Stimulated activated naive CD8-positive, alpha-beta T cell treated with anti-CD3 and anti-CD28 coated beads, Interleukin-15, Interleukin-2, amounts not matched to agents 100 U/mL and 50 U/mL, for 24 hours (primary cell): ENCODE data around the gene F11R.
"Not testable (repeated sequence)": the region's sequence is repeated elsewhere in the genome, so short reads cannot be mapped to it uniquely, and the experiment has no call there.

Source experiments
- ATAC-seq: fragments of 150-1000 bp; cut with Tn5 transposase; one replicate; pipeline ENCODE4 v1.10.0; 2021
- DNase-seq: peaks from one replicate; pipeline ENCODE4 v3.0.0; 2021

The F11R gene

GRCh38 chr1:161020509-161021164 lies at the start of gene F11R:
Gene F11R, minus strand, starts transcription at chr1:161021152. Its CDS starts 79 bp downstream, at chr1:161021073.
- DNase-seq (peak; percentile 41), ATAC-seq (peak; percentile 27)

DNA sequence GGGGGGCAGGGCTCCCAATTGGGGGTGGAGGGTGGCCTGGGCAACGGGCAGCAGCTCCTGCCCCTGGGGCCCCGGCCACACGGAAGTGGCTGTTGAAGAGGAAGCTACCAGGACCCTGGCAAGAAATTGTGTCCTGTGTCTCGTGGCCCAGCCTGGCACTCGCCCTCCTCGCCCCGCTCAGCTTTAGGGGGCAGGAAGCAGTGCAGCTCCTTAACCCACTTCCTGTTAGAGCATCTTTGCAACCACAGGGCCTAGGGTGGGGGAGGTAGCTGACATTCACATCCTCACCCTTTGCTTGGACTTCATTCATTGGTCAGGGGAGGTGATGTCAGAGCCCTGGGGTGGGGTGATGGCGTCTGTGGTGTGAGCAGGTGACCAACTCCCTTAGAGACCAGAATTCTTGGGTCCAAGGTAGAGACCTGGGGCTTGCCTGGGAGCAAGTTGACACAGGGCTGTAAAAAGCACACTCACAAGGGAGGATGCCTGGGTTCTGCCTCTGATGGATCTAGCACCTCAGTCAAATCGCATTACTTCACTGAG lies 48.8 kb upstream of the F11R start, which contains the start of gene ARHGAP30:
Gene ARHGAP30 (minus strand): TSS at position 161 of the 540 bp plus-strand sequence. CDS start 267 bp downstream, outside the sequence.
- ATAC-seq, result peak; percentile 83
- DNase-seq, result peak; percentile 88

GRCh38 chr1:161069241-161069640 lies 48.3 kb upstream of the F11R start:
- DNase-seq, result peak; percentile 27
- ATAC-seq, result no peak

DNA sequence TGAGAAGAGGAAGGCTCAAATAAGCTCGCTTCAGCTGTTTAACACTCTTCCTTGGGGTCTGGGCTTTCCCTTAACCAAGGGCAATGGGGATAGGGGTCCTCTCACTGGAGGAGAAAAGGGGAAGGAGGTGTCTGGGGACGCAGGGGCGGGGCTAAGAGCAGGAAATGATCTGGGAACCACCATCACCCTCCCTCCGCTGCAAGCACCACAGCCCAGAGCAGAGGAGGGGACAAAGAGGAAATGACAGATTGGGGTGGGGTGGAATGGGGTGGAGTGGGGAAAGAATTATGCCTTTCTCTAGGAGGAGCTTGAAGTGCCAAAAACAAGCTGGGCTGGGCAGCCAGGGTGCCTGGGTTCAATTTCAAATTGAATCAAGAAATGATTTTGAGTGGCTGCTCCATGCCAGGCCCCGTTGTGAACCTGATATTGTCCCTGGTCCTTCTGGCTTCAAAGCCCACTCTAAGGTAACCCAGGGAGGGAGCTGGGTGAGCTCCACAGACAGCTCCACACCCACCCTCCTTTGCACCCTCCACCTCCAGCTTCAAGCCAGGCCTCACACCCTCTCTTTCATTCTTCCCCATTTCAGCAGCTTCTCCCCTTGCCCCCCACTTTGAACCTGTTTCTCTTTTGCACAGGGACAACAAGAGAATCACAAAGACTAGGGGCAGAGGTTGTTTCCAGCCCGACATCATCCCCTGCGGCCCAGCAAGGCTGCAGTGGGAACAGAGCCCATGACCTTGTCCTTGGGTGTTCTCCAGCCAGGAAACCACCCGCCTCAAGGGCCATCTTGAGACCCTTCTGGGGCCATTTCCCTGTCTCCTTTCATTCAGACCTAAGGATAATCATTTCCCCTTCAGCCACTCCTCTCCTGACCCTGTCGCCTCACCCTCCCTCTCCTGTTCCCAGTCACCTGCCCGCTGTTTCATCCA lies 47.6 kb upstream of the F11R start:
- ATAC-seq (peak; percentile 84), DNase-seq (peak; percentile 88)

- ATAC-seq (no peak), DNase-seq (no peak)
These were observed 45.7 kb upstream of the F11R start for GRCh38 chr1:161066694-161067093.

- ATAC-seq, DNase-seq: not testable (repeated sequence)
These were observed 44.7 kb upstream of the F11R start for GRCh38 chr1:161065681-161066080.

- not testable (repeated sequence) for DNase-seq, ATAC-seq
These were observed 43.0 kb upstream of the F11R start for GRCh38 chr1:161063936-161064335.

DNA sequence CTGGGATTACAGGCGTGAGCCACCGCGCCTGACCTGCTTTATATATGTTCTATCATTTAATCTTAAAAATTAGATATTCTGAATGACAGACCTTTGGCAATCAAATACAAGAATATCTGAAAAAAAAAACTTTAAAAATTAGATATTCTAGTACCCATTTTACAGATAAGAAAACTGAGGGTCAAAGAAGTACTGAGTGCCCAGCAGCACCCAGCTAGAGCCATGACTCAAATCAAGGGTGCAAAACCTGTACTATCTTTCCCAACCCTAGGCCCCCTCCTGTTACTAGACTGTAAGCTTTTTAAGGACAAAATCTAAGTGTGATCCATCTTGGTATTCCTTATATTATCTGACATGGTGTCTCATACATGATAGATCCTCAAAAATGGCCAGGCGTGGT lies 40.5 kb upstream of the F11R start:
- ATAC-seq, result no peak
- DNase-seq, result no peak

- DNase-seq (no peak), ATAC-seq (peak; percentile 23)
These were observed 38.3 kb upstream of the F11R start for GRCh38 chr1:161059293-161059692.

DNA sequence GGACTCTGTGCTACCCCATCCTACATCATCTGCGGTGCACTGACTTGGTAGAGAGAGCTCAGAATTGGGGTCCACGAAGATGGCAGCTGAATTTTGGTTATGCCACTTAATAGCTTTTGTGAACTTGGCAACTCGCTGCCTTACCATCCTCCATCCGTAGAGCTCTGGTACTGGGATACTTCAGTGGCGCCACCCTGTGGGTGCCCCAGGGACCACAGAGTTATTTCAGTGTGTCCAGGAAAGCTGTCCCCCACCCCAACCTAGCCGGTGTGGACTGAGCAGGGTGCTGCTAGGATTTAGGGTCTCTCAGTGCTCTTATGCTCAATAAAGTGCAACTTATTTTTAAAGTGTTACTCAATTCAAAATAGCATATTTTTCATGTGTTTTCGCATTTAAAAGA lies 33.9 kb upstream of the F11R start:
- ATAC-seq (no peak), DNase-seq (no peak)

DNA sequence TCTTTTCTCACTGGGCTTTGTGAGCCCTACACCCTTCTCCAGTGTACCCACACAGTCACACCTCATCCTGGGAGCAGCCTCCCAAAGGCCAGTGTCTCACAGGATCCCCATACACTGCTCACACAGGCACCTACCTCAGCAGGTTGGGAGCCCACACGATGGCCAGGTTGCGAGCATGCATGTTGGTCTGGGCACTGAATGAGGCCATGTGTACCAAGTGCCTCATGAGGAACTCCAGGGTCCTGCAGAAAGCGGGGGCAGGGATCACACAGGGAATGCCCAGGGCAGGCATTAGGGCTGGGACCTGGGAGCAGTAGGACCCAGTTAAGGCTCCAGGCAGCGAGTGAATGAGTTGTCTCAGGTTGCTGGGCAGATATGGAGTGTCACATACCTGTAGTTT lies 33.3 kb upstream of the F11R start:
- ATAC-seq, result no peak
- DNase-seq, result no peak

DNA sequence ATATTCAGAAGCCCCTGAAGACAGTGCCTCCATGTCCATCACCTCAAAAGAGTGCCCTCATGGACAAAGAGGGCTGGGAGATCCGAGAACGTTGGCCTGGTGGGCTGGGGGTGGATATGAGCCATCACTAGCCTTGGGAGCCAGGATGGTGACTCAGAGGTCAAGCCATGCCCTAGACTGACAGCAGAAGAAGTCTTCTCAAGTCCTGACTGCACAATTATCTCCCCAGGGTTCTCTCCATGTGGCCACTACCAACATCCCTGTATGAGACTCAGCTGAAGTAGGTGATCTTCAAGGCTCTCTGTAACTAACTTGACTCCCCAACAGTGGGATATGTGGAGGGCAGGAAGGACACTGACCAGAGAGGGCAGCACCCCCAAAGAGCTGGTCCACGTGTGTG lies 31.9 kb upstream of the F11R start:
- ATAC-seq, result no peak
- no peak for DNase-seq

DNA sequence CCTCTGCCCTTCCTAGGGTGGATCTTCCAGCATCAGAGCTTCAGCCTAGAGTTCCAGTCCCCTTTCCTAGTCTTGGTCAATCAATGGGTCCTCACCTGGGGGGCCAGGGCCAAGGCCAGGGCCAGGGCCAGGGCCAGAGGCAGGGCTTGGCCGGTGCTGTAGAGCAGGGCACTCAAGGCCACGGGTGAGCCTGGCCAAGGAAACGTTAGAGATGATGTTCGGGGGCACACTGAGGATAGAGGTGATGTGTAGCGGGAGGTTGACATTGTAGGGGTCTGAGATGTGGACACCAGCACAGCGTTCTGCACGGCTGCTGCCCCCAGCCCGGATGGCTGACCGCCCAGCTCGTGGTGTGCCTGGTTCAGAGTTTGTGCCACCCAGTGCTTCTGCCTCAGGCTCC lies 30.3 kb upstream of the F11R start:
- no peak for ATAC-seq
- DNase-seq, result no peak

- DNase-seq (no peak), ATAC-seq (no peak)
These were observed 28.2 kb upstream of the F11R start for GRCh38 chr1:161048949-161049722.

DNA sequence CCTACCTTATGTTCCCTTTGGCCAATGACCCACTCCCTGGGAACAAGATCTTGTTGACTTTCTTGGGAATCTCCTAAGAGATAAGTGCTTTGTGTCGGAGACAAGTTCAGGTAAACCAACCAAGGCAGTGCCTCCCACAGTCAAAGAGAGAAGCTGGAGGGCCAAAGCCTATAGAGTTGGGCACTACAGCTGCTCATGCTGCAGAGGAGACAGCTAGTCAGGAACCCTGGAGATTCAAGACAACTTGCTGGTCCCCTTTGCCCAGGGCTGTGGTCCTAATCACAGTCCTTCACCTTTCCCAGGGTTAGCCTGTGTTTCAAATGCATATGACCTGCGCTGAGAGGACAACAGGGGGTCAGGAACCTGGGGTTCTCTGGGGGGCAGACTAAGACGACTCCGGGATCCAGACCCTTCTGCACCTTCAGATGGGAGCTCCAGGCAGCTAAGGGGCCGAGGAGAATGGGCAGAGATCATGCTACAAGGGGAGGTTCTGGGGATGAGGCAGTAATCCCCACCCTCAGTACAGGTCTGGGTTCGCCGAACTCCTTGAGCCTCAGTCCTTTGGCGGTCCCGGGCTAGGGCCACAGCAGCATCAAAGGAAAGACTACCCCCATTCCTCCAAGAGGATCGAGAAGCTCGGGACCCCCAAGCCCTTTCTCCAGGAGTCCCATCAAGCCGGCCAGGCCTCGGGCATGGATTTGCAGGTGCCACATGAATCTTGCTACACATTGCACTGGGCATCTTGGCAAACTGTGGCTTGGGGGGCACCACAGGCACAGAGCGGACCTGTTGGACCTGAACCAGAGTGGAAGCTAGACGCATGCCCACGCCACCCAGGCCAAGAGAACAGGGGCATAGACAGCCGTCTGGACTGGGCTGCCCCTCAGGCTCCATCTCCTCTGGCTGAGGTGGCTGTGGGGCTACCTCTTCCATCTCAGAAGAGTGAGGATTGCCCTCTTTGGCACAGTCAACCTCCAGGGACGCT lies 26.8 kb upstream of the F11R start:
- ATAC-seq, result no peak
- no peak for DNase-seq

DNA sequence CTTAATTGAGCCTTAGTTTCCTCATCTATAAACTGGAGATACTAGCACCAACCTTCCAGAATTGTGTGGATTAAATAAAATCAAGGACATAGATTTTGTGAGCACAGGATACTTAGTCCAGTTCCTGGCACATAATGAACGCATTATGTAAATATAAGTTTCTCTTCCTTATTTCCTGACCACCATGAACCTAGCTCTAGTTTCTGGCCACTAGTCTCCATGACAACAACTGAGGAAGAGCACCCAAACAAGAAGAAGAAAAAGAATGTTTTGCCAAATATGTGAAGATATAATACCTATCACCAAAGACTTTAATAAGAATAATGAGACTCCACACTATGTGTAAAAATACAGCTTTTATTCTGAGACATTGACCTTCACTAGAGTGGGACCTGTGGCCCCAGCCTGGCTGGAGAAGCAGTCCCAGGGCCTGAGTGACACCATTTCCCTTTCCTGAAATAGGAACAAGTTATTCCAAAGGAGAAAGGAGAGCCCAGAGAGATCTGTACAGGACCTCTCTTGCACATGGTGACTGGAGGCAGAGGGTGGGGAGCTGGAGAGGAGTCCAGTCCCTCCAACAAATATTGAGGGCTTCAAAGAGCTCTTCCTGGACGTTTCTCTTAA lies 25.8 kb upstream of the F11R start:
- no peak for ATAC-seq
- DNase-seq, result no peak

- DNase-seq (peak; percentile 92), ATAC-seq (peak; percentile 77)
These were observed 25.0 kb upstream of the F11R start, which contains the start of gene USF1 for GRCh38 chr1:161045736-161046604. Gene USF1, minus strand, starts transcription at chr1:161045977. Its CDS starts 2,702 bp downstream, at chr1:161043275.

GRCh38 chr1:161044908-161045735 lies 24.2 kb upstream of the F11R start:
- peak; percentile 78 for DNase-seq
- peak; percentile 74 for ATAC-seq
